Neuron (in vitro differentiated cells): ENCODE measurements around the gene CRADD.

ENCODE experiments used
- H2AFZ ChIP-seq: one replicate; pipeline ENCODE4 v1.6.1; 2013; ENCODE audit warnings: low read depth, mild to moderate bottlenecking, inconsistent platforms, low read length, moderate library complexity
- H3K27me3 ChIP-seq: one replicate; pipeline ENCODE4 v1.6.1; 2013; ENCODE audit warnings: low read length; ENCODE audit not compliant: insufficient read depth
- H3K36me3 ChIP-seq: one replicate; pipeline ENCODE4 v1.6.1; 2013; ENCODE audit warnings: low read length; ENCODE audit not compliant: insufficient read depth
- H3K4me1 ChIP-seq: one replicate; pipeline ENCODE4 v1.6.1; 2013; ENCODE audit warnings: low read length; ENCODE audit not compliant: insufficient read depth
- H3K4me3 ChIP-seq: 2 replicates; pipeline ENCODE4 v1.5.1; 2013; ENCODE audit warnings: mild to moderate bottlenecking, low read length, moderate library complexity
- H3K9me3 ChIP-seq: one replicate; pipeline ENCODE4 v1.6.1; 2013; ENCODE audit warnings: low read length

CRADD gene

GRCh38 chr12:93908846-93909567, 231.8 kb downstream of the CRADD start:
- Histone ChIP-seq H3K27me3 (no peaks in the 10 kb centered on the region), H3K4me1 (no peaks in the 10 kb centered on the region), H3K36me3 (no peaks in the 10 kb centered on the region), H3K4me3 (no peak overlapping the region), H2AFZ (no peak overlapping the region), H3K9me3 (peaks cover 2% of the 10 kb centered on the region)

GRCh38 chr12:93911396-93911795, 234.2 kb downstream of the CRADD start:
- H3K9me3 ChIP-seq: peaks cover 2% of the 10 kb centered on the region
- H3K27me3 ChIP-seq: no peaks in the 10 kb centered on the region
- H3K4me1 ChIP-seq: no peaks in the 10 kb centered on the region
- H2AFZ ChIP-seq: no peak overlapping the region
- no peak overlapping the region for H3K4me3 ChIP-seq
- H3K36me3 ChIP-seq: no peaks in the 10 kb centered on the region

DNA sequence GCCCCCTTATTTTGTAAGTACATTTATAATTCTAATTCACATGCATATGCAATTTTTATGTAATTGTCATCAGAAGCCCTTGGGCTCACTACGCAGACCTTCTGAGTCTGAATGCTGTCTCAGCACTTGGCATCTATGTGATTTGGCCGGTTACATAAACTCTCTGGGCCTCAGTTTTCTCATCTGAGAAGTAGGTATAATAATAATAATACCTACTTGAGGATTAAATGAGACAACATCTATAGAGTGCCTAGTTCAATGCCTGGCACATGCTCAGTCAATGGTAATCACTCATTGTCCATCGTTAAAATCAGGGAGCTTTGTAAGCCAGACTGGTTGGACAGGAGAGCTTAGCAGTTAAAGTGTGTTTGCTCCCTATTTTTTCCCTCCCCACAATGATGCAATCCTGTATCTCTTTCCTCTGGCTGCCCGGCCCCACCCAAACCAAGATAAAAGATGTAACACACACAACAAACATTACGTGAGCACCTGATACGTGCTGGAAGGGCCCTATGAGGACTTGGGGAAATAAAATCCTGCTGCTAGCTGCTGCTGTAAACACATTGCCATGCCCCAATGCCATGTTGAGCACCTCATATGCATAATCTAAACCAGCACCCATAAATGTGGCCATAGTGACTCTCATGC, 235.0 kb downstream of the CRADD start:
- Histone ChIP-seq H2AFZ (no peak overlapping the region), H3K9me3 (peaks cover 2% of the 10 kb centered on the region), H3K4me3 (no peak overlapping the region), H3K36me3 (no peaks in the 10 kb centered on the region), H3K4me1 (no peaks in the 10 kb centered on the region), H3K27me3 (no peaks in the 10 kb centered on the region)

DNA sequence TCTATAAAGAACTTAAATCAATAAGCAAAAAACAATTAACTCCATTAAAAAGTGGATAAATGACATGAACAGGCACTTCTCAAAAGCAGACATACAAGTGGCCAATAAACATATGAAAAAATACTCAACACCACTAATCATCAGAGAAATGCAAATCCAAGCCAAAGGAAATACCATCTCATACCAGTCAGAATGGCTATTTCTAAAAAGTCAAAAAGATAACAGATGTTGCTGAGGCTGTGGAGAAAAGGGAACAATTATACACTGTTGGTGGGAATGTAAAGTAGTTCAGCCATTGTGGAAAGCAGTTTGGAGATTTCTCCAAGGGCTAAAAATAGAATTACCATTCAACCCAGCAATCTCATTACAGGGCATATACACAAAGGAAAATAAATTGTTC, 236.7 kb downstream of the CRADD start:
- peaks cover 2% of the 10 kb centered on the region for H3K9me3 ChIP-seq
- H3K4me3 ChIP-seq: no peak overlapping the region
- no peaks in the 10 kb centered on the region for H3K36me3 ChIP-seq
- no peaks in the 10 kb centered on the region for H3K27me3 ChIP-seq
- no peak overlapping the region for H2AFZ ChIP-seq
- no peaks in the 10 kb centered on the region for H3K4me1 ChIP-seq

- Histone ChIP-seq H3K27me3 (no peaks in the 10 kb centered on the region), H2AFZ (no peak overlapping the region), H3K4me3 (no peak overlapping the region), H3K9me3 (peaks cover 2% of the 10 kb centered on the region), H3K36me3 (no peaks in the 10 kb centered on the region), H3K4me1 (no peaks in the 10 kb centered on the region)
These were observed 237.1 kb downstream of the CRADD start for GRCh38 chr12:93914281-93914680.

DNA sequence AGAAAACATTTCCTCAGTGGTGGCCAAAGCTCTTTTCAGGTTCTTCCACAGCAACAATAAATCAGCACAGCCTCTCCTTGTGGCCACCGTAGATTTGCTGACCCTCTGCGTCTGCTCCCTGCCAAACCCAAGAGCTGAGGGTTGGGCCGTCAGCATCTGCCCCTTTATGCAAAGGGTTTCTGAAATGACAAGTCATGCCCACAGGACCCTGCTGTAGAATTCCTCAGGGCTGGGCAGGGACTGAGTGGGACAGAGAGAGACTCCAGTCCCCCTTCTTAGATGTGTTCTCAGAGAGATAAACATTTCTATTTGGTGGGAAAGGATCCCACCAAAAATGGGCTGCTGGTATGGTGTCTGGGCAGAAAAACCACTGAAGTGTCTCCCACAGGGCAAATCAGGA, 238.2 kb downstream of the CRADD start:
- no peaks in the 10 kb centered on the region for H3K36me3 ChIP-seq
- H3K27me3 ChIP-seq: no peaks in the 10 kb centered on the region
- no peak overlapping the region for H3K4me3 ChIP-seq
- H2AFZ ChIP-seq: no peak overlapping the region
- H3K4me1 ChIP-seq: no peaks in the 10 kb centered on the region
- H3K9me3 ChIP-seq: peaks cover 2% of the 10 kb centered on the region

GRCh38 chr12:93916402-93916801, 239.2 kb downstream of the CRADD start:
- H3K36me3 ChIP-seq: no peaks in the 10 kb centered on the region
- no peaks in the 10 kb centered on the region for H3K27me3 ChIP-seq
- no peak overlapping the region for H2AFZ ChIP-seq
- no peaks in the 10 kb centered on the region for H3K4me1 ChIP-seq
- no peak overlapping the region for H3K4me3 ChIP-seq
- H3K9me3 ChIP-seq: peaks cover 2% of the 10 kb centered on the region

GRCh38 chr12:93918262-93918661, 241.1 kb downstream of the CRADD start:
- no peaks in the 10 kb centered on the region for H3K4me1 ChIP-seq
- no peaks in the 10 kb centered on the region for H3K9me3 ChIP-seq
- H3K27me3 ChIP-seq: no peaks in the 10 kb centered on the region
- no peak overlapping the region for H2AFZ ChIP-seq
- no peak overlapping the region for H3K4me3 ChIP-seq
- no peaks in the 10 kb centered on the region for H3K36me3 ChIP-seq

DNA sequence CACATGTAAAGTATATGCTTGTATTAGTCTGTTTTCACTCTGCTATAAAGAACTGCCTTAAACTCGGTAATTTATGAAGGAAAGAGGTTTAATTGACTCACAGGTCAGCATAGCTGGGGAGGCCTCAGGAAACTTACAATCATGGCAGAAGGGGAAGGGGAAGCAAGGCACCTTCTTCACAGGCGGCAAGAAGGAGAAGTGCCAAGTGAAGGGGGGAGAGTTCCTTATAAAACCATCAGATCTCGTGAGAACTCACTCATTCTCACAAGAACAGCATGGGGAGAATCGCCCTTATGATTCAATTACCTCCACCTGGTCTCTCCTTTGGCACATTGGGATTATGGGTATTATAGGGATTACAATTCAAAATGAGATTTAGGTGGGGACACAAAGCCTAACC, 241.7 kb downstream of the CRADD start:
- Histone ChIP-seq H3K9me3 (no peaks in the 10 kb centered on the region), H3K4me1 (no peaks in the 10 kb centered on the region), H2AFZ (no peak overlapping the region), H3K27me3 (no peaks in the 10 kb centered on the region), H3K36me3 (no peaks in the 10 kb centered on the region), H3K4me3 (no peak overlapping the region)

DNA sequence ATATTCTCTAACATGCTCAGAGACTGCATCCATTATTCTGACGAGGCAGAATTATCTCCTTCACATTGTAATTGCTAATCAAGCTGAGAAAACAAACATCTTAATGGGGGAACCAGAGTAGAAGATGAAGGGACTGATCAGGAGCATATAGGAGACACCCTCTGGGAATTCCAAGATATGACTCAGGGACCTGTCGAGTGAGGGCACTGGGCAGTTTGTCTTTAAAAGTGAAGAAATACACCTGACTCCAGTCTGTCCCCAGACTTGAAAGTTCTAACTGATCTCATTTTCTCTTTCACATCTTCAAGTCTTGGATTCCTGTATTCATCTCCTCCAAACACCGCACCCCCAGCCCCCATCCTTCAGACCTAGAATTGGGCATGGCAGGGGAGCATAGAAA, 244.3 kb downstream of the CRADD start:
- Histone ChIP-seq H3K4me3 (no peak overlapping the region), H3K27me3 (no peaks in the 10 kb centered on the region), H2AFZ (no peak overlapping the region), H3K4me1 (no peaks in the 10 kb centered on the region), H3K9me3 (peaks cover 6% of the 10 kb centered on the region), H3K36me3 (no peaks in the 10 kb centered on the region)

DNA sequence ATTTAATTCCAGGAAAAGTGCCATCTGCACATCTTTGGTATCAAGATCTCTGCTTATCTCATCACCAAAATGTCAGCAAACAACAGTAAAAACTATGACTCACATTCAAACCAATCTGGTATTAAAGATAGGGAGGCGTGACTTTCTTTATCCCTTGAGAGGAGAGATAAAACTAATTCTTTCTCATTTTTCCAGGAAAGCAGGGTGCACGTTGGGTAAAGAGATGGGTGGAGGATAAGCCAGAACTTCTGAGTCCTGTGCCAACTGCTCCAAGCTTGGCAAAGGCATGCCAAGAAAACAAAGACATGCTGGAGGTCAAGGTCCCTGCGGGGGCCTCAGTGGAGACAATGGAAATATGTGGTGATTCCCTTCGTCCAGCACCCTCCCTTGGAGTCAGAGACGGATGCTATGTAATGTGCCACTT, 245.4 kb downstream of the CRADD start:
- H3K4me1 ChIP-seq: no peaks in the 10 kb centered on the region
- H3K9me3 ChIP-seq: peaks cover 7% of the 10 kb centered on the region
- H2AFZ ChIP-seq: no peak overlapping the region
- no peak overlapping the region for H3K4me3 ChIP-seq
- no peaks in the 10 kb centered on the region for H3K27me3 ChIP-seq
- no peaks in the 10 kb centered on the region for H3K36me3 ChIP-seq

- H3K9me3 ChIP-seq: peaks cover 7% of the 10 kb centered on the region
- H3K4me1 ChIP-seq: no peaks in the 10 kb centered on the region
- no peak overlapping the region for H3K4me3 ChIP-seq
- no peaks in the 10 kb centered on the region for H3K27me3 ChIP-seq
- H2AFZ ChIP-seq: no peak overlapping the region
- no peaks in the 10 kb centered on the region for H3K36me3 ChIP-seq
These were observed 247.2 kb downstream of the CRADD start for GRCh38 chr12:93924367-93924766.

- Histone ChIP-seq H3K27me3 (no peaks in the 10 kb centered on the region), H3K4me3 (no peak overlapping the region), H3K9me3 (peaks cover 7% of the 10 kb centered on the region), H3K36me3 (no peaks in the 10 kb centered on the region), H3K4me1 (no peaks in the 10 kb centered on the region), H2AFZ (no peak overlapping the region)
These were observed 248.5 kb downstream of the CRADD start for GRCh38 chr12:93925585-93926205.
